WERI-Rb-1 (cell line): ENCODE data around the gene VAT1L.

ENCODE experiments used
- DNase-seq: peaks from one replicate; pipeline ENCODE4 v3.0.0-alpha.2; 2020
- H3K27ac ChIP-seq: fragments of 250-450 bp; sonication (Bioruptor Pico); 2 replicates; pipeline ENCODE4 v1.5.1; 2020; ENCODE audit warnings: mild to moderate bottlenecking, moderate library complexity
- H3K27me3 ChIP-seq: fragments of 250-450 bp; sonication (Bioruptor Pico); 2 replicates; pipeline ENCODE4 v1.5.1; 2021; ENCODE audit warnings: mild to moderate bottlenecking, low read depth, moderate library complexity; ENCODE audit not compliant: insufficient read depth, severe bottlenecking
- H3K36me3 ChIP-seq: fragments of 250-450 bp; sonication (Bioruptor Pico); 2 replicates; pipeline ENCODE4 v1.5.1; 2020; ENCODE audit warnings: mild to moderate bottlenecking, moderate library complexity
- H3K4me3 ChIP-seq: 2 replicates; pipeline ENCODE4 v1.5.1; 2011; ENCODE audit warnings: low read depth, mild to moderate bottlenecking, control low read depth, low read length
- H3K9me3 ChIP-seq: fragments of 250-450 bp; sonication (Bioruptor Pico); 2 replicates; pipeline ENCODE4 v1.5.1; 2021; ENCODE audit warnings: mild to moderate bottlenecking, moderate library complexity; ENCODE audit not compliant: severe bottlenecking
- CTCF ChIP-seq: IDR thresholded peaks from 2 replicates; pipeline ENCODE4 v1.5.1; 2011; ENCODE audit warnings: low read depth, mild to moderate bottlenecking, control low read depth, inconsistent platforms, low read length

The VAT1L gene

GRCh38 chr16:77918809-77919707 lies 130.7 kb downstream of the VAT1L start:
- Histone ChIP-seq H3K27me3 (no peaks in the 10 kb centered on the region), H3K36me3 (no peaks in the 10 kb centered on the region), H3K27ac (no peak overlapping the region), H3K4me3 (no peak overlapping the region), H3K9me3 (no peaks in the 10 kb centered on the region)
- DNase-seq, result no peak
- no peak for TF ChIP-seq CTCF

- DNase-seq, result no peak
- H3K27ac ChIP-seq, result no peak overlapping the region
- H3K36me3 ChIP-seq, result no peaks in the 10 kb centered on the region
- no peak overlapping the region for H3K4me3 ChIP-seq
- no peaks in the 10 kb centered on the region for H3K27me3 ChIP-seq
- TF ChIP-seq CTCF, result no peak
- H3K9me3 ChIP-seq, result no peaks in the 10 kb centered on the region
Observed at GRCh38 chr16:77919761-77920415, 131.5 kb downstream of the VAT1L start.

GRCh38 chr16:77920984-77921383 lies 132.6 kb downstream of the VAT1L start:
- Histone ChIP-seq H3K36me3 (no peaks in the 10 kb centered on the region), H3K27me3 (no peaks in the 10 kb centered on the region), H3K9me3 (no peaks in the 10 kb centered on the region), H3K27ac (no peak overlapping the region), H3K4me3 (no peak overlapping the region)
- no peak for TF ChIP-seq CTCF
- no peak for DNase-seq

GRCh38 chr16:77922228-77922754 lies 133.9 kb downstream of the VAT1L start:
- H3K27ac ChIP-seq, result no peak overlapping the region
- TF ChIP-seq CTCF, result no peak
- DNase-seq, result no peak
- H3K9me3 ChIP-seq, result no peaks in the 10 kb centered on the region
- H3K36me3 ChIP-seq, result no peaks in the 10 kb centered on the region
- H3K27me3 ChIP-seq, result no peaks in the 10 kb centered on the region
- H3K4me3 ChIP-seq, result no peak overlapping the region

- no peaks in the 10 kb centered on the region for H3K36me3 ChIP-seq
- no peak for DNase-seq
- no peak overlapping the region for H3K4me3 ChIP-seq
- TF ChIP-seq CTCF, result no peak
- no peak overlapping the region for H3K27ac ChIP-seq
- no peaks in the 10 kb centered on the region for H3K9me3 ChIP-seq
- H3K27me3 ChIP-seq, result no peaks in the 10 kb centered on the region
Observed at GRCh38 chr16:77925531-77925930, 137.2 kb downstream of the VAT1L start.
